Omental fat pad (tissue), 4 donors: ENCODE measurements around the gene UBE2K. TPM values are rescaled to one million over a fixed set of nuclear protein-coding genes. Genes with fewer than 3 reads are reported as not detected.
"Not testable (repeated sequence)": the region's sequence is repeated elsewhere in the genome, so short reads cannot be mapped to it uniquely, and the experiment has no call there.

Source experiments
- ATAC-seq: fragments of 150-250 bp; one replicate; pipeline ENCODE4 v1.9.1; 2016; ENCODE audit warnings: mild to moderate bottlenecking, moderate library complexity; ENCODE audit not compliant: low FRiP score
- DNase-seq: peaks from one replicate; pipeline ENCODE4 v3.0.0-alpha.2; 2019; ENCODE audit warnings: low spot score
- CTCF ChIP-seq, 3 donors: fragments of 450-650 bp; IDR thresholded peaks; one replicate each; pipeline ENCODE4 v1.5.1; 2016 to 2017; ENCODE audit warnings: antibody characterized with exemption in 3 of 3, mild to moderate bottlenecking in 3 of 3, moderate library complexity in 2 of 3
- total RNA-seq, 4 donors: library from RNA; depleted of rRNA; stranded (reverse); fragments of >200 nt; gene quantifications; one replicate each; pipeline ENCODE4 v1.1.0, GENCODE V29; 2016

The UBE2K gene, protein sequence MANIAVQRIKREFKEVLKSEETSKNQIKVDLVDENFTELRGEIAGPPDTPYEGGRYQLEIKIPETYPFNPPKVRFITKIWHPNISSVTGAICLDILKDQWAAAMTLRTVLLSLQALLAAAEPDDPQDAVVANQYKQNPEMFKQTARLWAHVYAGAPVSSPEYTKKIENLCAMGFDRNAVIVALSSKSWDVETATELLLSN
- 10 to 100 TPM; 19.7 to 33.3 (median 25.8) TPM for total RNA-seq

GRCh38 chr4:39697740-39698423, at the start of gene UBE2K:
Gene UBE2K, plus strand, starts transcription at chr4:39698136. Its CDS starts 192 bp downstream, at chr4:39698328.
- peak; percentile 47 for DNase-seq
- TF ChIP-seq CTCF (IDR thresholded peaks at IDR 0.05), result no peak
- ATAC-seq, result peak; percentile 99

- no peak for TF ChIP-seq CTCF (IDR thresholded peaks at IDR 0.05)
- DNase-seq (no peak), ATAC-seq (no peak)
Observed at GRCh38 chr4:39648213-39648612, 49.7 kb upstream of the UBE2K start.

GRCh38 chr4:39648827-39649558, 48.9 kb upstream of the UBE2K start:
- ATAC-seq, result no peak

GRCh38 chr4:39649639-39650265, 48.2 kb upstream of the UBE2K start:
- DNase-seq (no peak), ATAC-seq (no peak)
- no peak for TF ChIP-seq CTCF (IDR thresholded peaks at IDR 0.05)

More at GRCh38 chr4:39648827-39649558, 48.9 kb upstream of the UBE2K start:
- no peak for TF ChIP-seq CTCF (IDR thresholded peaks at IDR 0.05)
- DNase-seq, result no peak

- not testable (repeated sequence) for DNase-seq, ATAC-seq
Observed at GRCh38 chr4:39651586-39651985, 46.4 kb upstream of the UBE2K start.

- ATAC-seq (no peak), DNase-seq (no peak)
- TF ChIP-seq CTCF (IDR thresholded peaks at IDR 0.05), result no peak
Observed at GRCh38 chr4:39655211-39655610, 42.7 kb upstream of the UBE2K start.

DNA sequence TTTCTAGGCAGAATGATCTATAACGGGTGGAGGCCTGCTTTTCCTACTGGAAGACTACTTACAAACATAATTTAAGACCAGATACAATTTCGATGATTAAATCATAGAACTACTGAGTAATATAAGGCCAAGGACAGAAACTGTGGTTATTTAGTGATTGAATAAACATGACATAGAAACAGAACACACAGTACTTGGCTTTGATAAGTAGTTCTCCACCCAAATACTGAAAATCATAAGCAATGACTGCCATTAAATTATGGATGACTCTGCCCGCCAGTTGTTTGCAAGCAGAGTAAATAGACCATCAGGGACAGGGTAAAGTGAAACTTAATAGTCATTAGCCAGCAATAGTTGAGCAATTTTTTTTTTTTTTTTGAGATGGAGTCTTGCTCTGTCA, 42.1 kb upstream of the UBE2K start:
- ATAC-seq (peak; percentile 85), DNase-seq (no peak)
- no peak for TF ChIP-seq CTCF (IDR thresholded peaks at IDR 0.05)

- DNase-seq, ATAC-seq: not testable (repeated sequence)
Observed at GRCh38 chr4:39656638-39657037, 41.3 kb upstream of the UBE2K start.
